HUDEP-2 (cell line): Measurements from ENCODE around the gene ZNF536.
"Not testable (repeated sequence)": the region's sequence is repeated elsewhere in the genome, so short reads cannot be mapped to it uniquely, and the experiment has no call there.

Source experiments
- DNase-seq, 76 experiments: peaks; one replicate each; lab custom pipeline; 2025; ENCODE audit not compliant: unreplicated experiment in 76 of 76; lab: John Stamatoyannopoulos, UW

The ZNF536 gene

GRCh38 chr19:30408734-30409301 is 36.6 kb downstream of the ZNF536 start:
- DNase-seq, result no peak

GRCh38 chr19:30411714-30412113 is 39.5 kb downstream of the ZNF536 start:
- no peak for DNase-seq

- no peak for DNase-seq
These were observed 44.2 kb downstream of the ZNF536 start for GRCh38 chr19:30416375-30416774.

GRCh38 chr19:30417166-30417565 is 45.0 kb downstream of the ZNF536 start:
- DNase-seq, result not testable (repeated sequence)

GRCh38 chr19:30419568-30420180 is 47.5 kb downstream of the ZNF536 start:
- DNase-seq, result no peak

- DNase-seq, result no peak
These were observed 48.1 kb downstream of the ZNF536 start for GRCh38 chr19:30420316-30420715.

- DNase-seq, result no peak
These were observed 48.7 kb downstream of the ZNF536 start for GRCh38 chr19:30420881-30421280.

GRCh38 chr19:30421571-30421970 is 49.4 kb downstream of the ZNF536 start:
- DNase-seq, result no peak

- no peak for DNase-seq
These were observed 51.3 kb downstream of the ZNF536 start for GRCh38 chr19:30423481-30423880.

- no peak for DNase-seq
These were observed 54.0 kb downstream of the ZNF536 start for GRCh38 chr19:30425885-30426838.

GRCh38 chr19:30426864-30427263 is 54.7 kb downstream of the ZNF536 start:
- DNase-seq, result no peak

- no peak for DNase-seq
These were observed 56.0 kb downstream of the ZNF536 start for GRCh38 chr19:30428092-30428680.

- no peak for DNase-seq
These were observed 56.7 kb downstream of the ZNF536 start for GRCh38 chr19:30428844-30429243.

GRCh38 chr19:30430206-30430734 is 58.1 kb downstream of the ZNF536 start:
- DNase-seq, result no peak

- no peak for DNase-seq
These were observed 59.4 kb downstream of the ZNF536 start for GRCh38 chr19:30431591-30431990.

GRCh38 chr19:30434797-30435594 is 62.8 kb downstream of the ZNF536 start:
- no peak for DNase-seq

- no peak for DNase-seq
These were observed 65.7 kb downstream of the ZNF536 start for GRCh38 chr19:30437869-30438268.

- no peak for DNase-seq
These were observed 67.1 kb downstream of the ZNF536 start for GRCh38 chr19:30439310-30439709.

GRCh38 chr19:30441011-30441410 is 68.8 kb downstream of the ZNF536 start:
- no peak for DNase-seq

GRCh38 chr19:30442674-30443073 is 70.5 kb downstream of the ZNF536 start:
- DNase-seq, result no peak
